HUES64 (cell line): ENCODE data around the gene HRH2.
"Not testable (repeated sequence)": the region's sequence is repeated elsewhere in the genome, so short reads cannot be mapped to it uniquely, and the experiment has no call there.

Experiments
- H3K27ac ChIP-seq: 2 replicates; pipeline ENCODE4 v1.7.0; 2013; ENCODE audit warnings: low read depth, low read length, inconsistent platforms
- H3K27me3 ChIP-seq: 2 replicates; pipeline ENCODE4 v1.6.1; 2013; ENCODE audit warnings: mild to moderate bottlenecking, low read length; ENCODE audit not compliant: insufficient read depth
- H3K36me3 ChIP-seq: 2 replicates; pipeline ENCODE4 v1.6.1; 2013; ENCODE audit warnings: mild to moderate bottlenecking, low read length; ENCODE audit not compliant: insufficient read depth
- H3K4me1 ChIP-seq: 2 replicates; pipeline ENCODE4 v1.6.1; 2013; ENCODE audit warnings: mild to moderate bottlenecking, low read length, moderate library complexity; ENCODE audit not compliant: insufficient read depth
- H3K4me3 ChIP-seq: 2 replicates; pipeline ENCODE4 v1.5.1; 2013; ENCODE audit warnings: mild to moderate bottlenecking, low read length, moderate library complexity
- H3K9ac ChIP-seq: 2 replicates; pipeline ENCODE4 v1.6.1; 2013; ENCODE audit warnings: mild to moderate bottlenecking, low read depth, low read length
- H3K9me3 ChIP-seq: 2 replicates; pipeline ENCODE4 v1.6.1; 2013; ENCODE audit warnings: low read depth, low read length; ENCODE audit not compliant: insufficient read depth
- WGBS: fragments of 150-250, 120-280 bp; methylation state at CpG from one replicate; pipeline ENCODE4 v1.1.7; 2013; ENCODE audit warnings: missing lambda C conversion rate; 5-methylcytosine and 5-hydroxymethylcytosine counted together

The HRH2 gene

DNA sequence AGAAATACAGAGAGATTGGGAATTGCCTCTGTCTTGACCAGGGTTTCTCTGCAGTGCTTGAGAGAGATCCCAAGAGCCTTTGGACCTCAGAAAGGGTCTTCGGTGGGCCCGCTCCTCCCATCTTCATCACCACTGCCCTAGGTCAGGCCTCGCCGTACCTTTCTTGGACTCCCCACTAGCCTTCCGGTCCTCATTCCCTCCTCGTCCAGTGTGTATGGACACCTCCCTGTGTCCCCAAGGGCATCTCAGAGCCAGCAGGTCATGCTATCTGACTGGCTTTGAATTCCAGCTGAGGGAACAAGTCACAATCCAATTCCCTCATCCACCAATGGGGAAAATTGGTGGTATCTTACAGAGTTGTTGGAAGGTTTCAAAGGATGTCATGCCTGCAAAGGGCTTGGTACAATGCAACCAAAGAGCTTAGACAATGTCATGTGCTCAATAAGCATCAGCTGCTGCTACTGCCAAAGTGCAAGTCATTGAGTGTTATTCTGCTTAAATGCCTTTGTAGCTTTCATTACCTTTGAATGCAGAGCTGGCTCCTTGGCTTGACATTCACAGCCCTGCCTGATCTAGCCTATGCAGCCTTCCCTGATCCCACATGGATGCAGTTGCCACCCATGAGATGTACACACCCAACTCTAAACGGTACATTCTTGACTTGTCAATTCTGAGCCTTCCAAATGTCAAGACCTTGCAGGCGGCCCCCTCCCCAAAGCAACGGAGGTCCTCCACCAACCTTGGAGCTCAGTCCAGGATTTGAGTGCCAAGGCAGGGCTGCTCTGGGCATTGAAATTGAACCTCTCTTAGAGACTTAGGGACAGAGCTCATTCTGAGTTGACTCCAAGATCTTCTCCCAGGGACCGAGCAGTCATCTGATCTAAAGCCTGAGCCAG lies 58.0 kb downstream of the HRH2 start:
- Histone ChIP-seq H3K9ac (no peak overlapping the region), H3K27ac (no peak overlapping the region), H3K4me3 (no peak overlapping the region), H3K9me3 (peaks cover 10% of the 10 kb centered on the region), H3K27me3 (no peaks in the 10 kb centered on the region), H3K36me3 (no peaks in the 10 kb centered on the region), H3K4me1 (no peaks in the 10 kb centered on the region)
- WGBS: 93% methylated on average over 10 of the region's 10 CpGs

GRCh38 chr5:175717837-175718236 lies 60.0 kb downstream of the HRH2 start:
- WGBS: 92% methylated on average over 3 of the region's 3 CpGs
- H3K27me3 ChIP-seq: no peaks in the 10 kb centered on the region

DNA sequence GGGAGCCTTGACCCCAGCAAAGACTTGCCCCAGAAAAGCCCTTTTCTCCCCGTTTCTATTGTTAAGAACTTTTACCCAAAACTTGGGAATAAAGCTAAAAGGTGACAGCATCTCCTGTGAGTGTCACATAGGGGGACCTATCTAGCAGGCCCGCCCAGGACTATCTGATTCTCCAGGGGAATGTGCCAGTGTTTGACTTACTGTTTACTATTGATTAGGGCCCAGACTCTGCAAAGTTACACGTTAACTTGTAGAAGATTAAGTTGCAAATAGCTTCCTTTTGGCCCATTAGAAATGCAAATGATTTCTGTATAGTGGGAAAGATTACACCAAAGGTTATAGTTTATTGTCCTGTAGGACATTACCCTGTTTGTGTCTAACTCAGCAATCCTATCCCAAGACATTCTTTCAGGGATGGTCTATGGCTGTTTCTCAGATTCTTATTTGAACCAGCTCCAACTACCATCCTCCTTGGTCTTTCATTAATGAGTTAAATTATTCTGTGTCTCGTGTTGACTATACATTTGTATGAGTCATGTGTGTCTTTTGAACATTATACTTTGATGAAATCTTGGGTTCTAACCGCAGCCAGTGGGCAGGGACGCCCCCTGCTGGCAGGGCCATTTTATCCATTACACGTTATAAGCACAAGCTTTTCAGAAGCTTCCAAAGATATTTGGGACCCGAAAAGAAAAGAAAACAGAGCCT lies 60.7 kb downstream of the HRH2 start:
- no peak overlapping the region for H3K9ac ChIP-seq
- no peaks in the 10 kb centered on the region for H3K36me3 ChIP-seq
- H3K4me1 ChIP-seq: no peaks in the 10 kb centered on the region
- H3K27me3 ChIP-seq: no peaks in the 10 kb centered on the region
- no peak overlapping the region for H3K27ac ChIP-seq
- WGBS: 49% methylated on average over 7 of the region's 8 CpGs
- H3K4me3 ChIP-seq: no peak overlapping the region
- H3K9me3 ChIP-seq: peaks cover 10% of the 10 kb centered on the region

More at GRCh38 chr5:175717837-175718236, 60.0 kb downstream of the HRH2 start:
- no peak overlapping the region for H3K27ac ChIP-seq
- no peaks in the 10 kb centered on the region for H3K4me1 ChIP-seq
- H3K9me3 ChIP-seq: peaks cover 10% of the 10 kb centered on the region
- no peaks in the 10 kb centered on the region for H3K36me3 ChIP-seq
- no peak overlapping the region for H3K9ac ChIP-seq
- no peak overlapping the region for H3K4me3 ChIP-seq

- H3K9me3 ChIP-seq: peaks cover 10% of the 10 kb centered on the region
- H3K4me1 ChIP-seq, H3K27me3 ChIP-seq, H3K27ac ChIP-seq, H3K4me3 ChIP-seq, H3K36me3 ChIP-seq, H3K9ac ChIP-seq: not testable (repeated sequence)
- WGBS: 97% methylated on average over 8 of the region's 8 CpGs
Measured at GRCh38 chr5:175719109-175719432, 61.2 kb downstream of the HRH2 start.

GRCh38 chr5:175724314-175725275 lies 66.7 kb downstream of the HRH2 start:
- H3K9me3 ChIP-seq: no peaks in the 10 kb centered on the region
- no peaks in the 10 kb centered on the region for H3K36me3 ChIP-seq
- no peak overlapping the region for H3K4me3 ChIP-seq
- 0 out of 2 replicates have a peak, but pooled peaks cover 4% of the 10 kb centered on the region for H3K4me1 ChIP-seq
- H3K9ac ChIP-seq: no peak overlapping the region
- WGBS: 86% methylated on average over 15 of the region's 15 CpGs
- H3K27ac ChIP-seq: no peak overlapping the region
- H3K27me3 ChIP-seq: no peaks in the 10 kb centered on the region

- no peaks in the 10 kb centered on the region for H3K36me3 ChIP-seq
- H3K9ac ChIP-seq: no peak overlapping the region
- H3K27ac ChIP-seq: no peak overlapping the region
- no peak overlapping the region for H3K4me3 ChIP-seq
- H3K9me3 ChIP-seq: no peaks in the 10 kb centered on the region
- H3K27me3 ChIP-seq: no peaks in the 10 kb centered on the region
- 0 out of 2 replicates have a peak, but pooled peaks cover 6% of the 10 kb centered on the region for H3K4me1 ChIP-seq
- 85% methylated on average over 12 of the region's 12 CpGs for WGBS
Measured at GRCh38 chr5:175728316-175728715, 70.4 kb downstream of the HRH2 start.

DNA sequence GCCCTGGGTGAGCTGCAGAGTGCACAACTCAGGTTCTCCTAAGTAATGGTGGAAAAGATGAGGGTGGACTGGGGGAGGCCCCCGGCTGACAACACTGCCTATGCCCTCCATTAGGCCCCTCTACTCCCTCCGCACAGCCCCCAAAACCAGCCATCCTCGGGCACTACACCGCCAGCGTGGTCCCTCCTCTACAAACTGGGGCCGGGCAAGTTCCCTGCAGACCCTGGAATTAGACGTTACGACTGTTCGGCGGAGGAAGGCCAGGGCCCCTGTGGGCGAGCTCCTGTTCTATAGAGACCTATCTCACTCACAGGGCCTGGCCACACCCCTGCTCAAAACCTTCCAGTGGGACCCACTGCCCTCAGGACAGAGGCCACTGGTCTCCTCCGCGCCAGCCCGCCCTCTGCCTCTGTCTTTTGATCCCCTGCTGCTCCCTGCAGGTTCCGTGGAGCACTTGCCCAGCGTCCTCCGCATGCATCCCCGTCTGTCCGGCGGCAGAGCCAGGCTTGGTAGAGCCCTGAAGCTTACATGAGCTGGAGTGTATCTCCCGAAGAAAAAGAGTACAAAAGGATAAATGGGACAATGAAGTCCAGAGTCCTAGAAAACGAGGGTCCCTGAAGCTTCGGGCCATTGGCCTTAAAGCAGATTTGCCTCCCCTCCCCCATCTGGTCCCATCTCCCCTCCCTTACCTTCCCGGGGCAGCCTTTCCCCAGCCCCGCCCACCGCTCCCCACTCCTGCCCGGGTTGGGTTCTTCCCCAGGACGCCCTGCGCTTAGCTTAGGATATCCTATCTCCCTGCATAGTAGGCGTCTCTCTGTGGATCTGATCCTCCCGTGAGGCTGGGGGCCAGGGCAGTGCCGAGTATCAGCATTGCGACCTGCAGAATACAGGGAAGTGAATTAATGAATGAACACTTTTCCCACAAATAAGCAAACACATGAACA lies 71.3 kb downstream of the HRH2 start:
- 20% methylated on average over 32 of the region's 33 CpGs for WGBS
- Histone ChIP-seq H3K4me3 (peak overlapping the region; percentile 50), H3K9ac (no peak overlapping the region), H3K9me3 (no peaks in the 10 kb centered on the region), H3K36me3 (no peaks in the 10 kb centered on the region), H3K27me3 (no peaks in the 10 kb centered on the region), H3K4me1 (0 out of 2 replicates have a peak, but pooled peaks cover 6% of the 10 kb centered on the region), H3K27ac (no peak overlapping the region)

DNA sequence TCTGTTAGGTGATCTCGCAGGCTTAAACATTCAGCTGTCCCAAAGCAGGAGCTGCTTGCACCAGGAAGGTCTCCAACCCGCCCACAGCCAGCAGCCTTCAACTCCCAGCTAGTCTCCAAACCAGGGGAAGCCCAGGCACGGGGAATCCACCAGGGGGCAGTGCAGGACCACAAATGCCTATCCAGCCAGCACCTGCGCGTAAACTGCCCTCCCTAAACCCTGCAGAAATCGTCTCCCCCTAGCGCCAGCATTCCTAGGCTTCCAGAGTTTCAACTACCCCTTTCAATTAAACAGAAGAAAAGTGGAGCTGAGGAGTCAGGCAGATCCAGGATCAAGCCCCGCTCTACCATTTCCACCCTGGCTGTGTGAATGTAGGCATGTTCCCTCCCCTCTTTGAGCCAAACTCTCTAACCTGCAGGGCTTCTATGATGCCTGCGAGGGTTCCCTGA lies 72.0 kb downstream of the HRH2 start:
- Histone ChIP-seq H3K27me3 (no peaks in the 10 kb centered on the region), H3K36me3 (no peaks in the 10 kb centered on the region), H3K9ac (no peak overlapping the region), H3K9me3 (no peaks in the 10 kb centered on the region), H3K4me1 (0 out of 2 replicates have a peak, but pooled peaks cover 6% of the 10 kb centered on the region), H3K27ac (no peak overlapping the region), H3K4me3 (peak overlapping the region; percentile 50)
- 8% methylated on average over 9 of the region's 9 CpGs for WGBS

DNA sequence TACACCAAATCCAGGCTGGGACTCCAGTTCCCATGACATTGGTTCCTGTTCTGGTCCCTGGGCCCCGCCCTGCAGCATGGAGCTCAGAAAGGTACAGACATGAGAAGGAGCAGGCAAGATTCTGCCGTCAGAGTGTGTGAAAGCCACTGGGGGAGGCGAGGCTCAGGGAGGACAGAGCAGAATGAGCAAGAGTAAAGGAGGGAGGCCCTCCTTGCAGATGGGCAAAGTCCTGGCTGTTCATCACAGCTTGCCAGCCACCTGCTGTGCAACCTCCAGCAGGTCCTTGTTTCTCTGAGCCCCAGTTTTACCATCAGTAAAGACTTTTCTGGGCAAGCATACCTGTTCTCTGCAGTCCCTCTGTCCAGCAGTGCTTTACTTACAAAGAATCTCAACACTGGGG lies 73.3 kb downstream of the HRH2 start:
- 76% methylated on average over 3 of the region's 3 CpGs for WGBS

More for the DNA sequence above, 73.3 kb downstream of the HRH2 start:
- no peak overlapping the region for H3K27ac ChIP-seq
- no peaks in the 10 kb centered on the region for H3K9me3 ChIP-seq
- no peak overlapping the region for H3K9ac ChIP-seq
- H3K4me3 ChIP-seq: no peak overlapping the region
- H3K36me3 ChIP-seq: no peaks in the 10 kb centered on the region
- H3K27me3 ChIP-seq: no peaks in the 10 kb centered on the region
- H3K4me1 ChIP-seq: 0 out of 2 replicates have a peak, but pooled peaks cover 6% of the 10 kb centered on the region
